HepG2 (cell line): Measurements from ENCODE around the gene FDXACB1. TPM values are rescaled to one million over a fixed set of nuclear protein-coding genes. Genes with fewer than 3 reads are reported as not detected.
A peak's percentile ranks its signal among the peaks of the same experiment; 100 is the strongest.

Source experiments
- ARNTL ChIP-seq: sonication (generic); formaldehyde crosslinking; IDR thresholded peaks from 2 replicates; pipeline ENCODE4 v1.4.0; 2020; ENCODE audit warnings: mild to moderate bottlenecking, missing genetic modification reagents
- BCL3 ChIP-seq: sonication (generic); formaldehyde crosslinking; IDR thresholded peaks from 2 replicates; pipeline ENCODE4 v1.5.1; 2020; ENCODE audit warnings: mild to moderate bottlenecking, missing genetic modification reagents, moderate library complexity
- CSRNP2 ChIP-seq: sonication (generic); formaldehyde crosslinking; conservative IDR thresholded peaks from 2 replicates; pipeline ENCODE4 v1.8.0; 2022; ENCODE audit warnings: low read depth, missing genetic modification reagents
- HES4 ChIP-seq: sonication (generic); formaldehyde crosslinking; IDR thresholded peaks from 2 replicates; pipeline ENCODE4 v1.9.0; 2021; ENCODE audit warnings: mild to moderate bottlenecking, missing genetic modification reagents, borderline replicate concordance
- KDM1A ChIP-seq: IDR thresholded peaks from 2 replicates; pipeline ENCODE4 v1.6.1; 2016; ENCODE audit warnings: missing compliant biosample characterization
- KDM5A ChIP-seq: fragments of 200-600 bp; sonication (generic); IDR thresholded peaks from 2 replicates; pipeline ENCODE4 v1.7.0; 2018; ENCODE audit warnings: antibody characterized with exemption, mild to moderate bottlenecking, low read length, borderline replicate concordance
- MED8 ChIP-seq: sonication (generic); formaldehyde crosslinking; IDR thresholded peaks from 2 replicates; pipeline ENCODE4 v1.8.1; 2023; ENCODE audit warnings: mild to moderate bottlenecking, missing genetic modification reagents; ENCODE audit not compliant: insufficient replicate concordance
- MXI1 ChIP-seq: IDR thresholded peaks from 3 replicates; pipeline ENCODE4 v1.6.1; 2012; ENCODE audit warnings: low read depth, low read length, inconsistent platforms, borderline replicate concordance
- NRL ChIP-seq: sonication (generic); formaldehyde crosslinking; IDR thresholded peaks from 2 replicates; pipeline ENCODE4 v1.5.0; 2020; ENCODE audit warnings: missing genetic modification reagents, mild to moderate bottlenecking, moderate library complexity, borderline replicate concordance
- PHF20 ChIP-seq: sonication (generic); formaldehyde crosslinking; IDR thresholded peaks from 2 replicates; pipeline ENCODE4 v1.5.0; 2020; ENCODE audit warnings: mild to moderate bottlenecking, missing genetic modification reagents
- POLR2G ChIP-seq: fragments of 200-400 bp; formaldehyde crosslinking; IDR thresholded peaks from 2 replicates; pipeline ENCODE4 v1.6.1; 2018; ENCODE audit warnings: mild to moderate bottlenecking, low read depth, low read length, moderate library complexity
- RFXAP ChIP-seq: sonication (generic); formaldehyde crosslinking; IDR thresholded peaks from 2 replicates; pipeline ENCODE4 v1.4.0; 2020; ENCODE audit warnings: missing genetic modification reagents, borderline replicate concordance
- SATB2 ChIP-seq: sonication (generic); formaldehyde crosslinking; IDR thresholded peaks from 2 replicates; pipeline ENCODE4 v1.5.0; 2020; ENCODE audit warnings: missing genetic modification reagents
- SNAPC2 ChIP-seq: sonication (generic); formaldehyde crosslinking; IDR thresholded peaks from 2 replicates; pipeline ENCODE4 v1.8.1; 2022; ENCODE audit warnings: mild to moderate bottlenecking, missing genetic modification reagents
- SNAPC5 ChIP-seq: sonication (generic); formaldehyde crosslinking; IDR thresholded peaks from 2 replicates; pipeline ENCODE4 v1.8.1; 2023; ENCODE audit warnings: mild to moderate bottlenecking, missing genetic modification reagents, borderline replicate concordance
- ZHX1 ChIP-seq: sonication (generic); formaldehyde crosslinking; IDR thresholded peaks from 2 replicates; pipeline ENCODE4 v1.8.1; 2022; ENCODE audit warnings: low read depth, mild to moderate bottlenecking, missing genetic modification reagents
- ZNF18 ChIP-seq: sonication (generic); formaldehyde crosslinking; IDR thresholded peaks from 2 replicates; pipeline ENCODE4 v1.8.0; 2022; ENCODE audit warnings: mild to moderate bottlenecking, missing genetic modification reagents; ENCODE audit not compliant: insufficient replicate concordance
- ZNF383 ChIP-seq: sonication (generic); formaldehyde crosslinking; IDR thresholded peaks from 2 replicates; pipeline ENCODE4 v1.4.0; 2020; ENCODE audit warnings: missing genetic modification reagents, mild to moderate bottlenecking, borderline replicate concordance
- ZNF629 ChIP-seq: sonication (generic); formaldehyde crosslinking; conservative IDR thresholded peaks from 2 replicates; pipeline ENCODE4 v1.5.0; 2020; ENCODE audit warnings: missing genetic modification reagents
- ZNF761 ChIP-seq: sonication (generic); formaldehyde crosslinking; conservative IDR thresholded peaks from 2 replicates; pipeline ENCODE4 v1.4.0; 2020; ENCODE audit warnings: mild to moderate bottlenecking, missing genetic modification reagents
- ZNF772 ChIP-seq: sonication (generic); formaldehyde crosslinking; IDR thresholded peaks from 2 replicates; pipeline ENCODE4 v1.5.0; 2020; ENCODE audit warnings: mild to moderate bottlenecking, missing genetic modification reagents
- polyA plus RNA-seq, 8 experiments: library from polyadenylated mRNA; depleted of rRNA in 3 of 8; stranded (reverse) in 7 of 8; unstranded in 1 of 8; fragments of >200 nt; fragmentation: Illumina TruSeq in 4 of 8; extraction: Trizol in 4 of 8; gene quantifications; 2 replicates each; pipeline versions ENCODE4 v1.2.1 to v1.2.3, GENCODE V29; 2011 to 2016; ENCODE audit warnings: low read depth in 4 of 8, missing spikeins in 1 of 8, mixed read lengths in 1 of 8; ENCODE audit not compliant: insufficient read depth in 1 of 8
- total RNA-seq, 5 experiments: library from RNA; depleted of rRNA; stranded (reverse); fragments of >200 nt; fragmentation: Illumina TruSeq; extraction: Trizol; gene quantifications; 2 replicates each; pipeline ENCODE4 v1.2.3, GENCODE V29; 2016; ENCODE audit warnings: low read depth in 1 of 5

The FDXACB1 gene
- total and polyA plus RNA-seq, 2 of the 13 experiments (the other 11 are each of a cell fraction or from before 2014, with no cell fraction given) = 1.1 to 3.4 TPM

GRCh38 chr11:111870886-111871692 lies 7.9 kb downstream of the FDXACB1 start, which contains the start of gene ALG9 (continued):
- TF ChIP-seq ZHX1 (peak; percentile 93), KDM5A (peak; percentile 94), MED8 (CRISPR knock-in tag) (peak; percentile 19), SATB2 (CRISPR knock-in tag) (0 out of 2 replicates have a peak, but pooled peaks have one; percentile 22), KDM1A (CRISPR knock-in tag) (no peak), ZNF761 (CRISPR knock-in tag) (0 out of 2 replicates have a peak, but pooled peaks have one; percentile 57), BCL3 (CRISPR knock-in tag) (peak; percentile 92), NRL (CRISPR knock-in tag) (no peak), ZNF772 (CRISPR knock-in tag) (peak; percentile 77), SNAPC5 (CRISPR knock-in tag) (0 out of 2 replicates have a peak, but pooled peaks have one; percentile 71), SNAPC2 (CRISPR knock-in tag) (peak; percentile 83; the same call in 1 of the 2 replicates), CSRNP2 (CRISPR knock-in tag) (no peak), ZNF383 (CRISPR knock-in tag) (no peak), PHF20 (CRISPR knock-in tag) (peak; percentile 82), MXI1 (0 out of 3 replicates have a peak, but pooled peaks have one; percentile 46), RFXAP (CRISPR knock-in tag) (peak; percentile 74; the same call in 1 of the 2 replicates), POLR2G (peak; percentile 85), ZNF629 (0 out of 2 replicates have a peak, but pooled peaks have one; percentile 33), ARNTL (CRISPR knock-in tag) (peak; percentile 23; the same call in 1 of the 2 replicates), HES4 (CRISPR knock-in tag) (peak; percentile 85; the same call in 1 of the 2 replicates), ZNF18 (CRISPR knock-in tag) (no peak)
